Urinary bladder (tissue), 4 donors: Measurements from ENCODE around the gene CST7. TPM values are rescaled to one million over a fixed set of nuclear protein-coding genes. Genes with fewer than 3 reads are reported as not detected.

Experiments
- DNase-seq: peaks from one replicate; pipeline ENCODE4 v3.0.0-alpha.2; 2015; ENCODE audit errors: extremely low spot score
- H3K27ac ChIP-seq: one replicate; pipeline ENCODE4 v1.5.1; 2013; ENCODE audit warnings: low read depth, mild to moderate bottlenecking, moderate library complexity
- H3K36me3 ChIP-seq: one replicate; pipeline ENCODE4 v1.6.1; 2013; ENCODE audit warnings: mild to moderate bottlenecking, moderate library complexity; ENCODE audit not compliant: insufficient read depth
- H3K4me1 ChIP-seq: one replicate; pipeline ENCODE4 v1.6.1; 2013; ENCODE audit warnings: mild to moderate bottlenecking, moderate library complexity; ENCODE audit not compliant: insufficient read depth
- H3K4me3 ChIP-seq: one replicate; pipeline ENCODE4 v1.5.1; 2013; ENCODE audit warnings: low read depth, low read length
- WGBS: extraction: QIAGEN DNeasy Blood & Tissue Kit; methylation state at CpG from one replicate; pipeline ENCODE4 v1.1.7; 2013; 5-methylcytosine and 5-hydroxymethylcytosine counted together
- polyA plus RNA-seq: library from polyadenylated mRNA; stranded (reverse); fragments of 200-250 nt; gene quantifications from one replicate; pipeline ENCODE4 v1.2.3, GENCODE V29; 2013
- small RNA-seq: library from RNA; depleted of rRNA; stranded (forward); fragments of <200 nt; gene quantifications from one replicate; pipeline ENCODE3, GENCODE V24; 2014
- total RNA-seq: library from RNA; depleted of rRNA; stranded (reverse); fragments of >200 nt; gene quantifications from one replicate; pipeline ENCODE4 v1.2.3, GENCODE V29; 2014
- donor health status: healthy with polysubstance abuse.
- donor health status: healthy.

CST7 gene
- total and polyA plus RNA-seq, 2 donors = 4.5 TPM; not detected in 1

GRCh38 chr20:25008388-25009217 lies 59.5 kb downstream of the CST7 start:
- Histone ChIP-seq H3K27ac (no peak overlapping the region), H3K4me1 (no peaks in the 10 kb centered on the region), H3K36me3 (no peaks in the 10 kb centered on the region), H3K4me3 (no peak overlapping the region)
- DNase-seq = no peak
- 93% methylated on average over 11 of the region's 11 CpGs for WGBS

Small RNA genes within 50 kb of the gene (small RNA-seq; reads per million reads assigned to genes)
- not detected for gene RNU6-1257P

Other genes with a start within 250 kb of the CST7 start
- gene APMAP, start 43.5 kb downstream of the CST7 start, total RNA-seq = 41.7 TPM
- gene APMAP, start 43.5 kb downstream of the CST7 start, polyA plus RNA-seq = 54.9 TPM
- 11.1 TPM for gene ACSS1, start 108.9 kb downstream of the CST7 start, total RNA-seq
- 15.1 TPM for gene ACSS1, start 108.9 kb downstream of the CST7 start, polyA plus RNA-seq
- not detected for gene VSX1, start 132.9 kb downstream of the CST7 start, total RNA-seq
- 0.05 TPM for gene VSX1, start 132.9 kb downstream of the CST7 start, polyA plus RNA-seq
- gene ENTPD6, start 246.4 kb downstream of the CST7 start, total RNA-seq = 19.2 TPM
- 45.4 TPM for gene ENTPD6, start 246.4 kb downstream of the CST7 start, polyA plus RNA-seq